OCI-LY7 (cell line): Measurements from ENCODE around the gene PIGM. TPM values are rescaled to one million over a fixed set of nuclear protein-coding genes. Genes with fewer than 3 reads are reported as not detected.

Experiments
- Bru-seq: library from RNA; stranded (reverse); fragments of 400-500 nt; gene quantifications from one replicate; lab custom pipeline; 2021; lab: Mats Ljungman, UMichigan
- BruChase-seq, 2 experiments: library from RNA; stranded (reverse); fragments of 400-500 nt; gene quantifications; one replicate each; lab custom pipeline; 2021; lab: Mats Ljungman, UMichigan
- BruUV-seq: library from RNA; stranded (reverse); fragments of 400-500 nt; replicated peaks from 2 replicates; lab custom pipeline; 2021; lab: Mats Ljungman, UMichigan
- CTCF ChIA-PET: fragments of 300-600 bp; sonication (Branson Sonifier 250); formaldehyde crosslinking; loops from one replicate; lab custom pipeline; 2022; ENCODE audit warnings: antibody characterized with exemption; ENCODE audit not compliant: unreplicated experiment; lab: Charles Lee
- POLR2A ChIA-PET: fragments of 300-600 bp; sonication (Branson Sonifier 250); formaldehyde crosslinking; loops from one replicate; lab custom pipeline; 2022; ENCODE audit warnings: antibody characterized with exemption; lab: Charles Lee
- DNase-seq: peaks from one replicate; pipeline ENCODE4 v3.0.0-alpha.2; 2015; ENCODE audit warnings: low spot score
- H2AFZ ChIP-seq: fragments of 200-600 bp; sonication (generic), shearing (Covaris generic); 2 replicates; pipeline ENCODE4 v1.6.1; 2014; ENCODE audit warnings: mild to moderate bottlenecking, antibody characterized with exemption, low read length, moderate library complexity
- H3K27ac ChIP-seq: fragments of 200-600 bp; sonication (generic); 2 replicates; pipeline ENCODE4 v1.5.1; 2014; ENCODE audit warnings: mixed run types, low read depth, mild to moderate bottlenecking, moderate library complexity, low read length, inconsistent platforms; ENCODE audit not compliant: poor library complexity, severe bottlenecking
- H3K36me3 ChIP-seq: fragments of 200-600 bp; sonication (generic); 2 replicates; pipeline ENCODE4 v1.6.1; 2014; ENCODE audit warnings: mild to moderate bottlenecking, antibody characterized with exemption, low read length, moderate library complexity, mixed read lengths; ENCODE audit not compliant: insufficient read depth
- H3K4me1 ChIP-seq: fragments of 200-600 bp; sonication (generic); 2 replicates; pipeline ENCODE4 v1.5.1; 2014; ENCODE audit warnings: mild to moderate bottlenecking, low read length; ENCODE audit not compliant: insufficient read depth, poor library complexity, severe bottlenecking
- H3K4me2 ChIP-seq: fragments of 200-600 bp; sonication (generic); 2 replicates; pipeline ENCODE4 v1.6.1; 2014; ENCODE audit warnings: mild to moderate bottlenecking, low read length
- H3K4me3 ChIP-seq: fragments of 200-600 bp; sonication (generic); 2 replicates; pipeline ENCODE4 v1.5.1; 2014; ENCODE audit warnings: mild to moderate bottlenecking, low read depth, low read length; ENCODE audit not compliant: poor library complexity, severe bottlenecking
- H3K79me2 ChIP-seq: fragments of 200-600 bp; sonication (generic); 2 replicates; pipeline ENCODE4 v1.6.1; 2016; ENCODE audit warnings: low read depth, mild to moderate bottlenecking, low read length, moderate library complexity, mixed read lengths; ENCODE audit not compliant: insufficient read depth
- H3K9me2 ChIP-seq: fragments of 200-600 bp; sonication (generic); 2 replicates; pipeline ENCODE4 v1.6.1; 2016; ENCODE audit warnings: mild to moderate bottlenecking, low read length, mixed read lengths; ENCODE audit not compliant: insufficient read depth
- H3K9me3 ChIP-seq: fragments of 200-600 bp; sonication (generic); 2 replicates; pipeline ENCODE4 v1.6.1; 2014; ENCODE audit warnings: mild to moderate bottlenecking, mixed run types, low read length, mixed read lengths
- H4K20me1 ChIP-seq: fragments of 200-600 bp; sonication (generic); 2 replicates; pipeline ENCODE4 v1.6.1; 2014; ENCODE audit warnings: mild to moderate bottlenecking, antibody characterized with exemption, low read length, moderate library complexity, mixed read lengths; ENCODE audit not compliant: insufficient read depth
- CTCF ChIP-seq: fragments of 200-600 bp; sonication (generic); conservative IDR thresholded peaks from 2 replicates; pipeline ENCODE4 v1.5.1; 2014; ENCODE audit warnings: mild to moderate bottlenecking, antibody characterized with exemption, low read length, moderate library complexity, mixed read lengths
- EZH2phosphoT487 ChIP-seq: fragments of 200-600 bp; sonication (generic); IDR thresholded peaks from 2 replicates; pipeline ENCODE4 v1.6.1; 2018; ENCODE audit warnings: low read depth, borderline replicate concordance, mild to moderate bottlenecking, mixed run types, antibody characterized with exemption, low read length, moderate library complexity, mixed read lengths
- intact Hi-C: fragments of 100-400 bp; cut with micrococcal nuclease; formaldehyde crosslinking; loops from one replicate; pipeline ENCODE4 v1.10.0; 2022; ENCODE audit not compliant: unreplicated experiment
- long read RNA-seq: library from polyadenylated mRNA; stranded (forward); transcript quantifications from one replicate; pipeline ENCODE4 v2.0.0, GENCODE V29; 2022
- total RNA-seq, 2 experiments: library from RNA; depleted of rRNA in 1 of 2; stranded (reverse); fragments of >200 nt in 1 of 2; shearing (Covaris generic) in 1 of 2; gene quantifications; 2 replicates each; pipeline ENCODE4 v1.2.3, GENCODE V29; 2014 to 2022

PIGM gene
- 4.1 and 4.2 TPM in 2 replicates for total RNA-seq (2014; rRNA removed; shearing (Covaris generic))
- 4.9 and 5.1 TPM in 2 replicates for total RNA-seq (2022)
- Bru-seq, nascent RNA: percentile 72 among the genes with signal in this experiment
- percentile 68 among the genes with signal in this experiment for BruChase-seq, experiment 1, labeled RNA remaining after a 6-hour chase
- percentile 74 among the genes with signal in this experiment for BruChase-seq, experiment 2, labeled RNA remaining after a 2-hour chase
- long read RNA-seq, full-length matches to known transcripts: 10 of 10 reads
- long read RNA-seq, partial matches to known transcripts: 0 of 10 reads
- long read RNA-seq, other reads (novel, unspliced or antisense): 0 of 10 reads

DNA sequence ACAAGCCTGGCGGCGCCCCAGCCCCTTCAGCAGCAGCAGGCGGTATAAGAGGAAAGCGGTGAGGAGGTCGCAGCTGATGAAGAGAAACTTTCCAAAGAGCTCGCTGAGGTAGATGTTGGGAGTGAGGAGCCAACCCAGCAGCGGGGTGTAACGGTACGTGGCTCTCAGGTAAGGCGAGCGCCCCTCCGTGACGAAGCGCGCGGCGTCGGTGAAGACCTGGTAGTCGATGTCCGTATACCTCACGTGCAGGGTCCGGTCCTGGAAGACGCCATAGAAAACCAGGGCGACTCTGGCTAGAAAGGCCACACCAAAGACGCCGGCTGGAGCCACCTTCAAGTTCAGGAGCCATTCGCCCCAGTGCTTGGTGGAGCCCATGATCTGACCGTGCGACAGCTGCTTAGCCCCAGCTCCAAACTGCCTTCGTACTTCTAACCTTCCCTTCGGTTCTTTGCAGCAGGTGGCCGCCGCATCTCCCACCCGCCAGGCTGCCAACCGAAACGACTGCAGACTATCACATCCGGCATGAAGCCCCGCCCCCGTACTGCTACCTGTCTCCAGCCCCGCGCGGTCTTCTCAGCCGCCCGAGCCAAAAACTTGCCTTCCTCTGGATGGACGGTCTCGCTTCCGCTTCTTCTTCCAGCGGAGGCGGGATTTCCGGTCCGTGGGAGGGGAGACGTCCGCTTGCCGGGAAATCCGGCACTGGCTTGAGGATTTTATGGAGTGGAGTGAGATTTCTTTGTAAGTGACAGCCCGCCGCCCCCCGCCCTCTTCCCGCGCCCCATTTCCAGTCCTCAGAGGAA, at the start of gene PIGM:
PIGM (minus strand) TSS at position 626 of the 800 bp plus-strand sequence; CDS start at position 375, 251 bp downstream.
- Histone ChIP-seq H3K79me2 (peaks cover 7% of the 10 kb centered on the region; the same call in 1 of the 2 replicates), H3K4me1 (peaks cover 24% of the 10 kb centered on the region), H3K4me2 (peak within 1 kb of the TSS; percentile 87), H3K4me3 (peak within 1 kb of the TSS; percentile 74), H3K27ac (peak within 1 kb of the TSS; percentile 46), H3K9me3 (no peaks in the 10 kb centered on the region), H4K20me1 (no peaks in the 10 kb centered on the region), H3K36me3 (no peaks in the 10 kb centered on the region), H3K9me2 (no peaks in the 10 kb centered on the region), H2AFZ (peak within 1 kb of the TSS; percentile 85)
- intact Hi-C loops: loop anchor here (5.0 kb wide), 1 partner anchor 46 kb away; no protein-coding TSS in a partner anchor
- CTCF ChIA-PET: interaction anchor here (1.3 to 1.4 kb wide), 2 partner anchors 15 to 24 kb away, joined by 4 to 10 read pairs; no protein-coding TSS in a partner anchor
- TSS peak; percentile 74 for BruUV-seq
- POLR2A ChIA-PET: interaction anchor here (1.3 to 3.3 kb wide), 4 partner anchors 11 to 108 kb away, joined by 3 to 15 read pairs (median 10); no protein-coding TSS in a partner anchor
- peak; percentile 97 for DNase-seq
- TF ChIP-seq EZH2phosphoT487 (no peak), CTCF (no peak)

GRCh38 chr1:160081261-160081936, 49.6 kb upstream of the PIGM start, which contains the start of gene KCNJ9:
TSS of gene KCNJ9 (plus strand) at chr1:160081538. CDS start at chr1:160084031, 2,493 bp downstream.
- Histone ChIP-seq H2AFZ (no peak within 1 kb of the TSS), H3K4me3 (no peak within 1 kb of the TSS), H3K27ac (no peak within 1 kb of the TSS), H3K4me1 (no peaks in the 10 kb centered on the region), H3K79me2 (no peaks in the 10 kb centered on the region), H3K4me2 (no peak within 1 kb of the TSS), H3K36me3 (peaks cover 14% of the 10 kb centered on the region), H3K9me2 (no peaks in the 10 kb centered on the region), H3K9me3 (no peaks in the 10 kb centered on the region), H4K20me1 (no peaks in the 10 kb centered on the region)
- ChIA-PET POLR2A (interaction anchor here (0.7 to 1.3 kb wide), 3 partner anchors 15 to 1329 kb away, joined by 3 to 5 read pairs (median 3); no protein-coding TSS in a partner anchor), CTCF (interaction anchor here (0.9 to 1.7 kb wide), 3 partner anchors 14 to 265 kb away, joined by 3 to 6 read pairs (median 5); no protein-coding TSS in a partner anchor)
- no peak for DNase-seq
- TF ChIP-seq CTCF (no peak), EZH2phosphoT487 (no peak)
- BruUV-seq: no TSS peak
- intact Hi-C loops: no loop called here
